HG03139 (cell line): ENCODE measurements around the gene PDE8A.
"Not testable (repeated sequence)": the region's sequence is repeated elsewhere in the genome, so short reads cannot be mapped to it uniquely, and the experiment has no call there.

ENCODE experiments used
- ATAC-seq: cut with Tn5 transposase; IDR thresholded peaks from one replicate; pipeline ENCODE4 v1.9.1; 2021; ENCODE audit not compliant: unreplicated experiment

Gene PDE8A

GRCh38 chr15:85157344-85157743 is 175.7 kb downstream of the PDE8A start:
- ATAC-seq: no peak

GRCh38 chr15:85162237-85162636 is 180.6 kb downstream of the PDE8A start:
- ATAC-seq: no peak

GRCh38 chr15:85164841-85165466 is 183.3 kb downstream of the PDE8A start:
- no peak for ATAC-seq

GRCh38 chr15:85167568-85167967 is 185.9 kb downstream of the PDE8A start:
- no peak for ATAC-seq

- no peak for ATAC-seq
Measured at GRCh38 chr15:85168642-85169173, 187.1 kb downstream of the PDE8A start.

GRCh38 chr15:85171736-85172135 is 190.1 kb downstream of the PDE8A start:
- ATAC-seq: no peak

GRCh38 chr15:85172846-85173490 is 191.3 kb downstream of the PDE8A start:
- no peak for ATAC-seq

- ATAC-seq: not testable (repeated sequence)
Measured at GRCh38 chr15:85173630-85174029, 192.0 kb downstream of the PDE8A start.

- no peak for ATAC-seq
Measured at GRCh38 chr15:85174521-85174920, 192.9 kb downstream of the PDE8A start.

- not testable (repeated sequence) for ATAC-seq
Measured at GRCh38 chr15:85177042-85177515, 195.4 kb downstream of the PDE8A start.

- ATAC-seq: no peak
Measured at GRCh38 chr15:85178308-85178707, 196.7 kb downstream of the PDE8A start.

GRCh38 chr15:85179700-85180099 is 198.0 kb downstream of the PDE8A start:
- ATAC-seq: no peak

GRCh38 chr15:85185350-85185749 is 203.7 kb downstream of the PDE8A start:
- ATAC-seq: not testable (repeated sequence)

- ATAC-seq: not testable (repeated sequence)
Measured at GRCh38 chr15:85188171-85188577, 206.5 kb downstream of the PDE8A start.
